ENCODE data around the gene RANBP17. TPM values are rescaled to one million over a fixed set of nuclear protein-coding genes. Genes with fewer than 3 reads are reported as not detected.
A peak's percentile ranks its signal among the peaks of the same experiment; 100 is the strongest.

Gene RANBP17
- total RNA-seq, 1 donor from 2014 or later, result 11.4 TPM

DNA sequence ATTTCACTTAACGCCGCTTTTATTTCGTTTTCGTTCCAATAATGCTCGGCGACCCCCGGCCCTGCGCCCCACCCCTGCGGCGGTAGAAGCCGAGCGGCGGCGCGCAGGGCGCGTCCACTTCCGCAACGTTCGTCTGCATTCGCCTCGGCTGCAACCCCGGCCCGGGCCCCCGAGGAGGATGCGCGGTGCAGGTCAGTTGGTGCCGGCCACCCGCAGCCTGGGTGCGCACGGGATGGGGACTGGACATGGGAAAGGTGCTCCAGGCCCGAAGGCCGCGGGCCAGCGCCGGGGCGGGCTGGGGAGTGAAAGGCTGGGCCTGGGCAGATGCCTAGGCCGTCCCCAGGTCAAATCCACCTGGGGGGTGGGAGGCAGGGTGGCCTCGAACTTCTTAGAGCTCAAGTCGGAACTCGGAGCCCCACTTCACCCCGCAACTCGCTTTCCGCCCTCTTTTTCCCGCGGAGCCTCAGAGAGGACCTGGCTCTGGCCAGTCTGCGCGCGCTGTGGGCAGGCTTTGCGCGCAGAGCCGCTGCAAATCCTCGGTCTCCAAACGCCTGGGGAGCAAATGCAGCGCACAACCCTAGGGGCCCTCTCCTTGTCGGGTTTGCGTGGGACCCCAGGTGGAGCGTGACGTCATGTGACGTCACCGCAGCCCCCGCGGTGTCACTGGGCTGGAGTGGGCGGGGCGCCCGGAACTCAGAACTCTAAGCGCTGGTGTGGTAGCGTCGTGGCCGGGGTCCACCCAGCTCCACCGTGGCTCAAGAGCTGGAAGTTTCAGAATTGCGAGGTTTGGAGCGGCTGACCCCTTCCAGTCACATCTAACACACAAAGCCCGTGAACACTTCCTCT is 450.5 kb downstream of the RANBP17 start:
- no peak for DNase-seq (ENCODE audit: extremely low read depth, low read depth, low spot score)

DNA sequence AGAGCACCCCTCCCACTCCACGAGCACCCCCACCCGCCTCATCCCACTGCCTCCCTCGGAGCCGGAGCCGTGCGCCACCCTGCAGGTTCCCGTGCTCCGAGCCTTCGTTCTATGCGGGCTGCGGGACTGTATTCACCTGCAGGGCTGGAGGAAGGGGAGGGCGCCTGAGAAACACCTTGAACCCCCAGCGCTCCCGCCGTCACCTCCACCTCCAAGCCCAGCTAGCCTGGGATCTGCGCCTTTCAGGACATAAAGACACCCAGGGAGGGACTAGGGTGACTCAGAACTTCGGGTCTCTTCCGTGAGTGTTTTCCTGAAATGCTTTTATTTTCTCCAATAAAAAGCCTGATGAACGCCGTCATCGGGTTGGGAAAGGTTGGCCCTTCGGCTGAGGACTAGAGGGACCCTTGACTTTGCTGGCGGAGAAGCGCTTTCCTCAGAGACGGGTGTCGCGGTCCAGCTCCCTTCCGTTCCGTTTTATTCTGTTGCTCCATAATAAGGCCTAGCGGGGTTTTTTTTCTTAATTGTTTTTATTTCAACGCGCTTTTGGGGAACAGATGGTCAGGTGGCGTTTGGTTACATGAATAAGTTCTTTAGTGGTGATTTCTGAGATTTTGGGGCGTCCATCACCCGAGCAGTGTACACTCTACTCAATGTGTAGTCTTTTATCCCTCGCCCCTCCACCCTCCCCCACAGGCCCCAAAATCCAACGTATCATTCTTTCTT is 451.8 kb downstream of the RANBP17 start:
- no peak for DNase-seq (ENCODE audit: extremely low read depth, low read depth, low spot score)

DNA sequence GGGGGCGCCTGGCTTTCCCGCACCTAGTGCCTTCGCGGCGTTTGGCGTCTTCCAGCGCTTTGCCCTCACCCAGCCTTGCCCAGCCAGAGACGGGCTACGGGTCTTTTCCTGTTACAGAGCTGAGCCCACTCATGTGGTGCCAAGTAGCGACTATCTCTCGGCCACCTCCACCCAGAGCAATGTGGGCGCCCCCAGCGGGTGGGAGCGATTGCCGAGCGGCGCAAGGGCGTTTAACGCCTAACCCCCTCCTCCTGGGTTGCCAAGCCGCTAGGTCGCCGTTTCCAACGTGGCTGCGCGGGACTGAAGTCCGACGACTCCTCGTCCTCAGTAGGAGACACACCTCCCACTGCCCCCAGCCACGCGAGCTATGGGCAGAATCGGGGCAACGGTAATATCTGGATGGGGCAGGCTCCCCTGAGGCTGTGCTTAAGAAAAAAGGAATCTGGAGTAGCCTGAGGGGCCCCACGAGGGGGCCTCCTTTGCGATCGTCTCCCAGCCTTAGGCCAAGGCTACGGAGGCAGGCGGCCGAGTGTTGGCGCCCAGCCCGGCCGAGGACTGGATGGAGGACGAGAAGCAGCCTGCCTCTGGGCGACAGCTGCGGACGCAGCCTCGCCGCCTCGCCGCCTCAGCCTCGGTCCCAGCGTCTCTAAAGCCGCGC is 453.0 kb downstream of the RANBP17 start:
- no peak for DNase-seq (ENCODE audit: extremely low read depth, low read depth, low spot score)

DNA sequence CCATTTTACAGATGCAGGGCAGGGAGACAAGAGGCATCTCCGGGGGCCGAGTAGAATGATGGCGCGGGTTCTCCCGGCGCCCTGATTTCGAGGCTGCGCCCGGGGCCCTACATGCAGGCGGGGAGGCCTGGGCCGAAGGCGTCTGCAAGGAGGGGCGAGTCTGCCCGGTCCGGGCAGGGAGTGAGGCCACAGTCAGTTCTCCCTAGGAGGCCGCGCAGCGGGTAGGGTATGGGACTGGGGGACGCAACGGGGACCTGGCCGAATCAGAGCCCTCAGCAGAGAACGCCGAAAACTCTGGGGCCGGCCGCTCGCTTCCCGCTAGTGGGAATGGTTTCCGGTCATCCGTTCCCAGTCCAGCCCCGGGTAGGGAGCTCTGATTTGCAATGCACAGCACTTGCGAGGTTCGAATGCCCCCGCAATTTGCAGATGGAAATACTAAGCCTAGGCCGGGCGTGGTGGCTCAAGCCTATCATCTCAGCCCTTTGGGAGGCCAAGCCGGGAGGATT is 453.6 kb downstream of the RANBP17 start:
- DNase-seq (ENCODE audit: extremely low read depth, low read depth, low spot score), result no peak

DNA sequence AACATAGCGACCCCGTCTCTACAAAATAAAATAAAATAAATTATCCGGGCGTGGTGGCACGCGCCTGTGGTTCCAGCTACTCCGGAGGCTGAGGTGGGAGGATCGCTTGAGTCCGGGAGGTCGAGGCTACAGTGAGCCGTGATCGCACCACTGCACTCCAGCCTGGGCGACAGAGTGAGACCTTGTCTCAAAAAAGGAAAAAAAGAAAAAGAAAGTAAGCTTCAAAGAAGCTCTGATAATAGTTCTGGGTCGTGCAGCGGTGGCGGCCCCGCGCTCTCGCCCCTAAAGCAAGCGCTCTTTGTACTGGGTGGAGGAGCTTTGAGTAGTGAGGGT is 454.1 kb downstream of the RANBP17 start:
- DNase-seq (ENCODE audit: extremely low read depth, low read depth, low spot score), result no peak

DNA sequence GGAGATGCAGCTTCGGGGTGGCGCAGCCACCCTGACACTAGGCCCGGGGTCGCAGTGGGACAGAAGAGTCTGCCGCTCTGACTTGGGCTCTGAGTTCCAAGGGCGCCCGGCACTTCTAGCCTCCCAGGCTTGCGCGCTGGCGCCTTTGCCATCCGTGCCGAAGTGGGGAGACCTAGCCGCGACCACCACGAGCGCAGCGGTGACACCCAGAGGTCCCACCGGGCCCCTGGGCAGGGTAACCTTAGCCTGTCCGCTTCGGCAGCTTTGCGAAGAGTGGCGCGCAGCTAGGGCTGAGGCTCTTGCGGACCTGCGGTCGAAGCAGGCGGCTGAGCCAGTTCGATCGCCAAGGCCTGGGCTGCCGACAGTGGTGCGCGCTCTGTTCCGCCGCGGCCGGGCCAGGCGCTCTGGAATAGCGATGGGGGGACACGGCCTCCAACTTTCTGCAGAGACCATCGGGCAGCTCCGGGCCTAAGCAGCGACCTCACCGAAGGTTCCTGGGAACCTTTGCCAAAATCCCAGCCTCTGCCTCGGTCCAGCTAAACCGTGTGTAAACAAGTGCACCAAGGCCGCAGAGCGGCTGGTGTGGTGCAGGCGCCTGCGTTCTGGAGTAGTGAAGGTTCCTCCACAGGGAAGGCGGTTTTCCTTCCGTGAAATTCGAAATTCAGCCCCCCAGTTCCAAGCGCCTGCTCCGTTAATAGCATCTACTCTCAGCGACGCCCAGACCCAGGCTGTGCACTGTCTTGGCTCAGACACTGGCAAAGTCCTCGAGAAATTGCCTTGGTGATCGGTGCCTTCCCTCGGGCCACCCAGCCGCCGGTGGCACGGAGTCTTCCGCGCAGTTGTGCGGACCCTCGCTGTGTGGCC is 454.7 kb downstream of the RANBP17 start:
- no peak for DNase-seq (ENCODE audit: extremely low read depth, low read depth, low spot score)

DNA sequence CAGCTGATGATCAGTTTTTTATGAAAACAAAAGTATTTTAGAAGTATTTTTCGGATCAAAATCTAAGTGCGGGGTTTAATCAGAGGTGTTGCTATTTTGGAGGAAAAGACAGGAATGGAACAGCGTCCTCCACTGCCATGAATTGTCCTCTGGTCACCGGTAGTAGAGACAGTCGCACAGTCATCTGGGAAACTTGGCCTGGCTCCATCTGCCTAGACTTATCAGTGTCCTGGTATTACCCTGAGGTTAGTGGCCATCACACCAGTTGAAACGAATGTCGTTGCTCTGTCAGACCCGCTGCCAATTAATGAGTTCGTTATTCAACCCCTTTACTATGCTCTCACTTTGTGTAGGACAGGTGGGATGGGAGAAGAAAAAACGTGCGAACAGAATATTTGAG is 455.4 kb downstream of the RANBP17 start:
- DNase-seq (ENCODE audit: extremely low read depth, low read depth, low spot score), result no peak

DNA sequence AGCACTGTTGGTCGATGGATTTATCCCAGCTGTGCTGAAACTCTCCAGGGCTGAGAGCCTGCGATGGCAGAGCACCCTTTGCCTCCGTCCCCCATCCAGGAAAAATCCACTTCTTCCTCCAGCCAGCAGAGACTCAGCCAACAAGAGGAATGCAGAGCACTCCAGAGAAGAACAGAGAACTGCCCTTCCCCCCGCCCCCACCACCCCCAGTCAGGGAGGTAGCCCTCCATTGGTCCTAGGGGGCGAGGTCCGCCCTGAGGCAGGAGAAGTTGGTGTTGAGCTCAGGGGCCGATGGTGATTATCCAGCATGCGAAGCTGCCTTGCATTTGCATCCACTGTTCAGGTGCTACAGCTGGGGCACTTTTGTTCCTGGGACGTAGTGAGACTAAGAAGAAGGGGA is 456.2 kb downstream of the RANBP17 start:
- DNase-seq (ENCODE audit: extremely low read depth, low read depth, low spot score), result no peak

DNA sequence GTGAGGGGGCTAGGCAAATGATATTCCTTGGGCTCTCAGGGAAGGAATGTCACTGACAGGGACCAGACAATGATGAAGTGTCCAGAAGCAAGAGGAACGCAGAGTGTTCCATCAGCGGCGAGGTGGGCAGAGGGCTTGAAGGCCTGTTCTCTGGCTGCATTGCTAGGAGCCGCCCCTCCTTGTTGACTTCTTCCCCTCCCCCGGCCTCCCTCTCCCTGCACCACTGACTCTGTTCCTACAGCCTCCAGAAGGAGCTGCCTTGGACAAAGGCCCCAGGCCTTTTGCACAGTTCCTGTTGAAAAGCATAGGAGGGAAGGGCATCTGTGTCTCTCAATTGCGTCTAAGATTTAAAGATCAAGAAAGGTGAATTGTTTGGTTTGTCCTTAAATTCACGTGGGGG is 459.6 kb downstream of the RANBP17 start:
- DNase-seq (ENCODE audit: extremely low read depth, low read depth, low spot score), result no peak

DNA sequence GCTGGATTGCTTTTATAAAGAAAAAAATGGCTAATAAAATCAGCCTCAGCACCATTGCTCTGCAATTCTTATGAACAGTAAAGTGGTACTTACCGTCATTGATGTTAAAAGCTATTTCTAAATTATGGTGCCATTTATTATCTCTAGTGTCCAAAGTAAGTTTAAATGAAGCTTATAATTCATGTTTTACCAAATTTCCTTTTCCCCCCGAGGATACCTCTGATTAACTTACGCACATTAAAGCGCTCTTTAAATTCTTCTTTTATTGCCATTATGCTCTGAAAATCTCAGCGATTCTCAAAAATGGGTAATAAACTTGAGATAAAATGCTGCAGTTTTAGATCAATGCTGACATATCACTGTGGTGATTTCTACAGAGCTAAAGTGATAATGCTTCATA is 460.7 kb downstream of the RANBP17 start:
- no peak for DNase-seq (ENCODE audit: extremely low read depth, low read depth, low spot score)

DNA sequence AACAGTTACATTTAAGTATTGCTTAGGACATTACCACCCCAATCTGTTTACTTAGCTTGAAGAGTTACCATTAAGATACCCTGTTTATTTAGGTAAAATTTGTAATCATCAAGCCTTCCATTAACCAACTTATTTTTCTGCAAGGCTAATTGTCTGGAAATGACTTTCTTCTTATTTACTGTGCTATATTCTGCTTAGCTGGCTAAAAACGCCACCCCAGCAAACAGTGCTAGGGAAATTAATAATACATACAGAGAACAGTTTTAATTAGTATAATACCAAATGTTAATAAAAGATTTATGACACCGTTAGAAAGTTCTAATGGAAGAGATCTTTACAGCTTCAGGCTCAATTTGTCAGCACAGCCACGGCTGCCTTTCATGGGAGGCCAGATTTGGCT is 461.2 kb downstream of the RANBP17 start:
- DNase-seq (ENCODE audit: extremely low read depth, low read depth, low spot score), result no peak

DNA sequence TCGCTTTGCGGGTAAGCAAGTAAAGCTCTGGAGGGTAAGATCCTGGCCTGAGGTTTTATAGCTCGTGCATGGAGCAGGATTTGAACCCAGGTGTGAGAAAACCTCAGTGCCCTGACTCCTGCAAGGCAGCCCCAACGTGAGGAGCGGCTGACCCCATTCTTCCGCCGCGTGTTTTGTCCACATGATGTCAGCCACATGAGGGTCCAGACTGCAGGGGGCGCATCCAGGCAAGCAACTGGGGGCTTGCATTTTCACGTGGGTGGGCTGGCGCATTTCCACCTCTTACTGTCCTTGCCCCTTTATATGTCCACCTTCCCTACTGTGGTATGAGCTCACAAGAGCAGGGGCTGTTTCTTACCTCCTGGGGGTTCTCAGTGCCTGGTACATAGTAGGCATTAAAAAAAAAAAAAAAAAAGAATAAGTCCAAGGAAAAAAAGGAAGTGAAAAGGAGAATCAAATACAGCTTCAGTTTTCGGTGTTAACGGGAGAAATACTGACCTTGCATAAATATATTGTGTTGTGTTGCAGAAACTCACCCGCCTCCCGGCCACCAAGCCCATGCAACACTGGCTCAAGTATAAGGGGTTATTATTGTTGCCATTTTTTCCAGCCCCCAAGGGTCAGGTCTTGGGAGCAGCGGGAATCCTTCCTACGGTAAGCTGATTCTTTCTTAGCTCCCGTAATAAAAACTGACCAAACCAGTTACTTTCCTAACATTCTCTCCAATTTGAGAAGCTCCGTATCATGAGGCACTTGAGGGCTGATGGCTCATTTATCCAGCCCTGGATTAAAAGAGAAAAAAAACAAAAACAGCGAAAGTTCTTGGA is 462.2 kb downstream of the RANBP17 start:
- no peak for DNase-seq (ENCODE audit: extremely low read depth, low read depth, low spot score)

DNA sequence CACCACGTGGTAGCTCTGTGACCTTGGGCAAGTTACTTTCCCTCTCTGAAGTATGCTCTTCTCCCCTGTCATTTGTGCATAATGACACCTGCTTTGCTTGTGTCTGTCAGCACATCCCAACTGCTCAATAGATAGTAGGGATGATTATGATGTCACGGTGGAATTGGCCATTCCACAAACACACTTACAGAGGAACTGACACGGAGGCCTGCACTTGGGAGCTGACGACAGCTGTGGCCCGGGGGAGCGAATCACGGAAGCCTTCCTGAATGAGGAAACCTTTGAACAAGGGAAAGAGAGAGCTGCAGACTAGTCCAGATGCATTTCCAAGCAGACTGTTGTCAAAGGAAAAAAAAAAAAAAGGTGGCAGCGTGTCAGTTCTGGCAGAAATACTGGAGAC is 468.2 kb downstream of the RANBP17 start:
- no peak for DNase-seq (ENCODE audit: extremely low read depth, low read depth, low spot score)

DNA sequence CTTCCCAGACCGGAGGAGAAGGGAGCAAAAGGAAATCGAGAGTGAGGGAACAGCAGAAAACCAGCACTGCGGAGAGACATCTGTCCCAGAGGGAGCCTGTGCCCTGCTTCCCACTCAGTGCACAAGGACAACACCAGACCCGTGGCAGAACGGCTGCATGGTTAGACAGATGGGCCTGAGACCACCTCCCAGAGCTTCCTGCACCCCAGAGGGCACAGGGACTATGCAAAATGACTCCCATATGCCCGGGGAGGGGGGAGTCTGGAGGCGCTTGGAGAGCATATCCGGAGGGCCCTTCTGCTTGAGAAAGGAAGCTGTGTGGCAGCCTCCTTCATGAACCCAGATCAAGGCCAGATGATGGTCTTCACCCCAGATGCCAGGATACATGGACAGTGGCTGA is 473.8 kb downstream of the RANBP17 start:
- DNase-seq (ENCODE audit: extremely low read depth, low read depth, low spot score), result no peak

DNA sequence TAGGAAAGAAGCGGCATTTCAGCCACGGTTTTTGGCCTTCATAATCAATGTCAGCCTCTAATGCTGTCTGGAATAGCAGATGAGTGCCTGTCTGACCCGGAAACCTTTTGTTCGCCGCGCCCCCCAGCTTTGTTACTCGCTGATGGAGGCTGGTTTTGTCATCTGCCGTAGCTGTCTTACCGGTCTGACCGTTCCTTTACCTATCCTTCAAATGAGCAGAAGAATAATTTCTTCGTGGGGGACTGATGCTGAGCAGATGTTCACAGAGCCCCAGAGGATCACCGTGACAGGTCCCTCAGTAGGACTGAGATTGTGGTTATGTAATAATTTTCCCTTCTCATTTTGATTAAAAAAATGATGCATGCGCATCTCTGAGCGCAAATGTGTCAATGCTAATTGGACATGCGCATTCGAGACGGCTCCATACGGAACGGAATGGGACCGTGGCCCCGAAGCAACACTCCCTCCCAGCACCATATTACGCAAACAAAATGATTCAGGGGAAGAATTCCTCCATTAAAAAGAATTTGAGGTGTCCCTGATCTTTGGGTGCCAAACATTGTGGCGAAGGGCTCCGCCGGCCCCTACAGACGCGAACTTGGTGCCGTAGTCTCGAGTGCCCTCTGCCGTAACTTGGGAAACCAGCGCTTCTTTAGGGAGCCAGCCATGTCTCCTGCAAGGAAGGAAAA is 474.8 kb downstream of the RANBP17 start:
- no peak for DNase-seq (ENCODE audit: extremely low read depth, low read depth, low spot score)

DNA sequence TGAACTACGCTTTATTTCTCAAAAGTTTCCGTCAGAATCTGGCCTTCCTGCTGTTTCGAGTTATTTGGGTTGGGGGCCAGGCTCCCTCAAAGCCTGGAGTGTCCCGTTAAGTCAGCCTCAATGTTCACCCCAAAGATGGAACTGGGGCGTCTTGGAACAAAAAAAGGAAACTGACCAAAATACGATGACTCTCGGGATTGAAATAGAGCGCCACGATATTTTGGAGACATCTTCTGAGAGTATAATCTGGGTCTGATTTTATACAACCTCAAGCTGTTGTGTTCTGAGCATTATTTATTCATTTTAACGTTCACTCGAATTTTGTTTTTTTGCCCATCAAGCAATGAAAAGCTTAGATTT is 475.4 kb downstream of the RANBP17 start:
- no peak for DNase-seq (ENCODE audit: extremely low read depth, low read depth, low spot score)

DNA sequence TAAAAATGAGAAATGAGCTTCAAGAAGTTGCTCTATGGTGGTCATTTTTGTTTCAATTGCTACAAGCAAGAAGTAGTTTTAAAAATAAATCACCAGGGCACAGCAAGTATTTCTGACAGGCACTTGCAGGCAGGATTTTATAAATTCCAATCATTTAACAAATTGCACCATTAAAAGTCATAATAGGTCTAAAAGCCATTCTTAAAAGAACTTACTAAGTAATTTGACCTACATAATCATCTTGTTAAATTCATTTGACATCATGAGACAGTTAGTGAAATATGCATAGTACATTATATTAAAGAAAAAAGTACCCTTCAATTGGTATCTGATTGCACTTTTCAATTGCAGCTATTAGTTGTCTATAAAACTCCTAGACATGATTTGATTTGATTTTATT is 478.2 kb downstream of the RANBP17 start:
- no peak for DNase-seq (ENCODE audit: extremely low read depth, low read depth, low spot score)

DNA sequence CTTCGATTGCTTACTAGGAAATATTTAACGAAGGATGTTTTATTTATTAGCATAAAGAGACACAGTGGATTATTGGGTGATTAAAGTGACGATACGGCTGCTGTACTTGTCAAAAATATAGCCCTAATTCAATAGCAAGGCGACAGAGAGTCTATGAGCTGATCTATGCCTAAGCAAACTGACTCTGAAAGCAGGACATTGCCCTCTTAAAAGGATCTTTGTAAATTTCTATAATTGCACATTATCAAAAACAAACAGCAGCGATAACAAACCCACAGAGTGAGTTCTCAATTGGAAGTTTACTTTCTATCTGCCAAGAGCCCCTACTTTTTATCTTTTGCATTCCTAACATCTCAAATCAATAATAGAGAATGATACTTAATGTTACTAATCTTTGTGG is 478.7 kb downstream of the RANBP17 start:
- DNase-seq (ENCODE audit: extremely low read depth, low read depth, low spot score), result no peak

DNA sequence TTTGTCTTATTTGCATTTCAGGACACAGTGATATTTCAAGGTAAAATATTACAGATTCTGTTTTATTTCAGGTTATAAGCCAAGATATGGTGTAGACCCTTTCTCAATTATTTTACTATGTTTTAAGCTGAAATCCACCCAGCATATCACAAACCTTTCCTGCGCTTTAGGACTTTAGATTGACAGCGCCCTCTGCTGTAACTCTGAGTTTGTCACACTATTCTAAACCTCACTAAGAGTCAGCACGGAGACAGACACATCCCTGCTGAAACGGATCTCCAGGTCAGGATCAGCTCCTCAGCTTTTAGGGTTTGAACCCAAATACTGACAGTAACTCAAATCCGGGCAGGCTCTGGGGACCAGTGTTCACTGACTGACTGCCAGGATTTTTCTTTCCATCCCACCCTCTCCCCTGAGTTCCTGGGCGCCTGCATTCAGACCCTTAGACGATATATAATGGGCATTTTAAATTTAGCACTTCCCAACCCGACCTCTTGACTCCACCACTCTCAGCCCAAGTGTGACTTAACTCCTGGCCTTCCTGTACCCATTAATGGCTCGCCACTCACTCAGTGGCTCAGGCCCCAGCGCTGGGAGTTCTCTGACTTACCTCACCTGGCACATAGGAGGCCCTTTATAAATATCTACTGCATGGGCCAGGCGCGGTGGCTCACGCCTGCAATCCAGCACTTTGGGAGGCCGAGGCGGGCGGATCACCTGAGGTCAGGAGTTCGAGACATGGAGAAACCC is 480.7 kb downstream of the RANBP17 start:
- peak; percentile 42 for DNase-seq (ENCODE audit: extremely low read depth, low read depth, low spot score)
